Measurements from ENCODE around the gene PXMP2.
"Not testable (repeated sequence)": the region's sequence is repeated elsewhere in the genome, so short reads cannot be mapped to it uniquely, and the experiment has no call there.

The PXMP2 gene

DNA sequence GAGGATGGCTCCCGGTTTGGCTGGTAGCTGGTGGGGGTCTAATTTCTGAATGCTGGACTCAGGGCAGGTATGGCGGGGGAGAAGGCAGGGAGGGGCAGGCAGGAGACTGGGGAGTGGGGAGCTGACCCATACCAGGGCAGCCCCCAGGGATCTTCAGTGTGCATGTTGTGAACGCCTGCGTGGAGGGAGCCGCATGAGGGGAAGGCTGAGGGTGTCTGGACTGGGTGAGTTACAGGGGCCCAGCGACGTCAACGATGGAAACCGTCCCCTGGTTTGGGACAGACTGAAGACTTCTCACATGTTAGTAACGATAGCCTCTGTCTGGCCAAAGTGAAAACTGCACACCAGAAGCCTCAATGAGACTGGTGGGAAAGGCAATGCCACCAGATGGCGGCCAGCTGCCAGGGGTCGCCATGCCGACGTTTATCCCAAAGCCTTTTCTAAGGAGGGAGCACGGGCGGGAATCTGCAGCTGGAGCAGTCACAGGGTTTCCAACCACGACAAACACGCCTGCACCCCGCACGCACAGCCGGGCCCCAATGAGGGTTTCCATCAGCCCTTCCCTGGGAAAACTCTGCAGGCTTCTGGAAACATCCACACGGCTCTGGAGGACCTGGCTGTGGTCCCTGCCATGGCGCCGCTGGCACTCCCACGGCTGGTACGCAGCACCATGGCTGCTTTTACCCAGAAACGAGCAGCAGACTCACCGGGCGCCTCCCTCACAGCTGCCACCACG, 37.3 kb downstream of the PXMP2 start:
- no peak for FAIRE-seq

DNA sequence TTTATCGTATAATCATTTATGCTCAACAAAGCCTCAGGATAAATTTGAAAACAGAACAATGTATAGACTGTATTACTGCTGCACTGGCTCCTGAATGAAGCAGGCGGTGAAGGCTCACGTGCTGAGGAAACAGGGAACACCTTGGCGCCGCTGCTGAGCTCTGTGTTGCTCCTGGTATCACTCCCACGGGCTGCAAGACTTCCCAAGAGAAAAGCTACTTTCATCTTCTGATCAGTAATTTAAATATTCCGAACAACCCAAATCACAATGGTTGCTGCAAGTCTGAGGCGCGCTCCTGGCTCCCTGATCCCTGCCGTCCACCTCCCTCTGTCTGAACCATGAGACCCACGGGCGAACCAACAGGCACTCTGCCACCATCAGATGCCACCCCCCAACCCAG, 39.0 kb downstream of the PXMP2 start:
- FAIRE-seq, result no peak

DNA sequence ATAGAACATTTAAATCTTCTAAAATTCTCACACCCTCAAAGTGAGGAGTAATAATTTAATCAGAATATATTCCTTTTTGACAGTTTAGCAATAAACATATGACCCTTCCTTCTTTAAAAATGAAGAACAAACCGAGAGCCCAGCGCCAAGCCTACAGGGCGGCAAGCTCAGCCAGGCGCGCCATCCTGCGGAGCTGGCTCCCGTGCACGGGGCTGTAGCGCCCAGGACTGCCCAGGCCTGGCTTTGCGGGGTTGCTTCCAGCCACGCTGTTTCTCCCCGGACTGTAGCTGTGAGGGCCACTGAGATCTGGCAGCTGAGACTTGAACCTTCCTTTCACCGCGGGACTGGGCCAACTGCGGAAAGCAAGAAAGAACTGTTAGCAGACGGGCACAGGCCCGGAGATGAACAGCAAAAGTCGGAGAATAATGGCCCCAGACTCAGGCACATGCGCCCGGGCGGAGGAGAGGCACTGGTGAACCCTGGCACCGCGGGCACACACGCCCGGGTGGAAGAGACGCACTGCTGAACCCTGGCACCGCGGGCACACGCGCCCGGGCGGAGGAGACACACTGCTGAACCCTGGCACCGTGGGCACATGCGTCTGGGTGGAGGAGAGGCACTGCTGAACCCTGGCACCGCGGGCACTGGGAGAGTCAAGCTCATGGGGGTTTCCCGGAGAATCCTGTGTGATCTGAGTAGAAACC, 39.9 kb downstream of the PXMP2 start:
- FAIRE-seq, result no peak

DNA sequence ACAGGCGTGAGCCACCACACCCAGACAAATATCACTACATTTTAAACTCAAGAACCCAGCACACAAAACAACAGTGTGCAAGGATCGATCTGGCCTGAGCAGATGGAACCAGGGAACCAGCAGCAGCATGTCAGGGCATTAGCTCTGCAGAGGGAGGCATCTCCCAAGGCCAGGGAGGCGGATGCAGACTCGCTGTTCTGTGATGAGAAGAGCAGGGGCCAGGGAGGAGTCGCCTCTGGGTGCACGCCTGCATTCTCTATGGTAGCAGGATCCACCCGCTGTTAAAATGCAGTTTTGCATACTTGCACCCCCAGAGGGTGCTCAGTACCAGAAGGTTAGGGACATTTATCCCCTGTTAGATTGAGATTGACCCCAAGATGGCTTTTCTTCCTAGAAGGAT, 41.1 kb downstream of the PXMP2 start:
- FAIRE-seq, result no peak

DNA sequence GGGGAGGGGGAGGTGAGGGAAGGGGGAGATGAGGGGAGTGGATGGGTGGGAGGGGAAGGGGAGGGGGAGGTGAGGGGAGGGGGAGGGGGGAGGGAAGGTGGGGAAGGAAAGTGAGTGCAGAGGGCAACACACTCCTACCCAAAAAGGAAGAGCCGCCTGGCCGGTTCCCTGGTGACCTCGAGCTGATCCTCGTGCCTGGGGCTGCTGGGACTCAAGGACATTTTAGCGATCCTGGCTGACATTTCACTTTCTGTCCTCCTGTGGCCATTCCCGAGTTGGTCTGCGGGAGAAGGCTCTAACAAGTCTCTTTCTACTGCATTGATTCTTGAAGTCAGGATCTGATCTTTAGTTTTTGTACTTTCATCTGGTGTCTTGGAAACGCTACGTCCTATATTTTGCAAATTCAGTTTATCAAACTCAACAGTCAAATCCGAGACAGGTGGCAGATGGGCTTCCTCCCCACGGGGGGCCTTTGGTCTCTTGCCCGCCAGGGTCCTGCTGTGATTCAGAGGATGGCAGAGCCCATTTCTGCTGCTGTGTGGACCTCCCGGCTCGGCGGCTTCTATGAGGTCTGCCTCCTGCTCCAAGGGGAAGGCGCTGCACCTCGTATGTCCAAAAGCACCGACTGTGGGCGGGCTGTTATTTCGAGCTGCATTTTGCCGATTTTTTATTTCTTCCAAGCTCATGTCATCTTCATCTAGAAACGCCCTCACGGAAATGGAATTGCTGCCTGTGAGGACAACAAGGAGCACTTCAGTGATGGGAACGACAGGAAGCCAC, 42.3 kb downstream of the PXMP2 start:
- FAIRE-seq, result no peak

DNA sequence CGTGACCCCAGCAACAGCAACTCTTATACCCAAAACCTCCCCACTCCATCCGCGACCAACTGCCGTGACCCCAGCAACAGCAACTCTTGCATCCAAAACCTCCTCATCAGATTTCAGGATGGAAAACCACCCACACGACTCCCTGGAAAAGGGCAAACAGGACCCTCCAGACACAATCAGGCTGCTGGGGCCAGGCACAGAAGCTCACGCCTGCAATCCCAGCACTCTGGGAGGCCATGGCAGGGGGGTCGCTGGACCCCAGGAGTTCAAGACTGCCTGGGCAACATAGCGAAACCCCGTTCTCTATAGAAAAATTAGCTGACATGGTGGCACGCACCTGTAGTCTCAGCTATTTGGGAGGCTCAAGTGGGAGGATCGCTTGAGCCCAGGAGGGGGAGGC, 43.0 kb downstream of the PXMP2 start:
- FAIRE-seq, result no peak

DNA sequence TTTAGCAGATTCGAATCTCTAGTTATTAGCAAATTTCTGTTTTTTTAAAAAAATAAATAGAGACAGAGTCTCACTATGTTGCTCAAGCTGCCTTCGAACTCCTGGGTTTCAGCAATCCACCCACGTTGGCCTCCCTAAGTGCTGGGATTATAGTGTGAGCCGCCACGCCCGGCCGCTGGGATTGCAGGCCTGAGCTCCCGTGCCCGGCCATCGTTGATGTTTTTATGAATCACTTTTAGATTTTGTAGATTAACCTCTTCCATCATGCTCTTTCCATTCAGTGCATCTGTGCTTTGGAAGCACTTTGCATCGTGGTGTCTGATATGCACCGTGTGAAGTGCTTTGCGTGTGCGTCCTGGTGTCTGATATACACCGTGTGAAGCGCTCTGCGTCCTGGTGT, 44.2 kb downstream of the PXMP2 start:
- no peak for FAIRE-seq

DNA sequence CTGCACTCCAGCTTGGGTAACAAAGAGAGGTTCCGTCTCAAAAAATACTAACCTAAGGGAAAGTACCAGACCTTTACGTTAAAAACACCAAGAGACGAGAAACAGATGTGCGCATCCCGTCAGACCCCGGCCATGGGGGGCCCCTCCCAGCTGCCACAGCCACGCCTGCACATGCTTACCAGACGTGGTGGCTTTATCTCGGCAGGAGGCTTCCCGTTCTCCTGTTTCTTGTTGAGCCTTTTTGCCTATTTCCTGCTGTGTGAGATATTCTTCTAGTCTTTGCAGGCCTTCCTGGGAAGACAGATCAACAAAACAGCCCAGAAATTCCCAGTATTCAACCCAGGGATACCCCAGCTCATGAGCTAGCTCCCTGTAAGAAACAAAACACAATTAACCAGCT, 46.8 kb downstream of the PXMP2 start:
- no peak for FAIRE-seq

DNA sequence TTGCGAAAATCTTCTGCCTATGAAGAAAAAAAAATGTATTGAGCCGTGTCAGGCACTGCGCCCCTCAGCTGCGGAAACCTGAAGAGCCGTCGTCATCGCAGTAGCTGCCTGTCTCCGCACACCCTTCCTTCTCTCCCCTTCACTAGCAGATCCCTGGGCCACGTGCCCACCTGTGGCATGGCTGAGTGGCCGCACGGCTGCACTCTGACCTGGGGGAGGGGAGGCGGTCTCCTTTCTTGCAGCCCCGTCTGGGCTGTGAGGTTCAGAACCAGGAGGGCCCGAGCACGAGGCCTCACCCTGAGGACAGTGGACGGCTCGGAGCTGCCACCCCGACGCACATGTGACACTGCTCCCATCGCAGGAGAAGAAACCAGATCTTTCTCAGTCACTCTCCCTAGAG, 48.1 kb downstream of the PXMP2 start:
- no peak for FAIRE-seq

DNA sequence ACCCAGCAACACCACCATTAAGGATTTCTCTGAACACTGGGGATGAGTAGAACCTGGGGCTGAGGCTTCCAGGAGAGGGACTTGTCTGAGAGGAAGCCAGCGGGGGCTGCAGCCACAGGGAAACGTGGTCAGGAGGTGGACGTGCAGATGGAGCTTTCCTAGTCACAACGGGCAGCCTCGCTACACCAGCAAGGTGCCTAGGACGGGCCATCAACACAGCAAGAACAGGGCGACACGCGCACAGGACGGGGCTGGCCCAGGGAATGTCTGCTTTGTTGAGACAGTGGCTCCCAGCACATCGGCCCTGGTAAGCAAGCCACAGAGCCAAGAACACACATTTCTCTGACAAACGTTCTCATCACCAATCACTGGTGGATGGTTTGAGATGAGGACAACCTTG, 49.0 kb downstream of the PXMP2 start:
- no peak for FAIRE-seq

DNA sequence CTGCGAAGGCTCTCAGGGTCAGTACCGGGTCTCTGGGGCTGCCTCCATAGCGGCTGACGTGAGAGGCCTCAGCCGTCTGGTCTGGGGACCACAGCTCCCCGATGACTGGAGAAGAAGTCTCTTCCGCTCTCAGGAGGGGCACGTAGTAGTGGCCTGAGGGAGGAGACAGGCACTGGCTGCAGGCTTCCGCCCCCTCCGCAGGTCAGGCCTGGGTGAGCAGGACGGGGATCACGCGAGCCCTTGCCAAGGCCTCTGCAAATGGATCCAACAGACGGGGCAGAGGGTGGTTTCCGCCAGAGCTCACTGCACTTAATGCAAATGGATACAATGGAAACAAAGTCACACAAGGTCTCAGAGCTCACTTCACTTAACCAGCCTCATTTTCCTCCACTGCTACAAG, 49.5 kb downstream of the PXMP2 start:
- FAIRE-seq, result no peak

DNA sequence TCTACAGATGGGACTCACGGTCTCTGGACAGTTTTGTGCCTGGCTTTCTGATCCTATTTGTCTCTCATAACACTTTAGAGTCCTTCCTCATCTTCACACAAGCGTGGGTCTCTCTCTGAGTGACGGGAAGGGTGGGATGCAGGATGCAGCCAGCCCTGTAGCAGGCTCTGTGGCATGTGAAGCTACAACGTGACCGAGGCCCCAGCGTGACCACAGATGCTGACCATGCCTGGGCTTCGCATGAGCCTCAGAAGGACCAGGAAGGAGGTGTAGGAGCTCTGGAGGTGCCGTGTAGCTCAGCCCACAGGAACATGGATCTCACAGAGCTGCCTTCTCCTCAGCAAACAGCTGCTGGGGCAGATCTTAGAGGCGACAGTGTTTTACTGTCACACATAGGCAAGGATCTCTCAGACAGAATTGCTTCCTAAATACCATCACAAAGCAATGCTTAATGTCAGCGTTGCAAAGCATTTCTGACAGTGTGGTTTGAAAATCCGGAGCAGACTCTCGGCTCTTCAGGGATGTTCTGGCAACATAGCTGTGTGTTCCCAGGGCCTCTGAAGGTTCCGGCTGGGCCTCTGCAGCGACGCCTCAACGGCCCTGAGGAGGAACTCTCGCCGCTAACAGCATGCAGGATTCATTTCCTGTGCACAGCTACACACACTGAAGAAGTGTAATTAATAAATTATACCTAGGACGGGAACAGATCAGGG, 52.4 kb downstream of the PXMP2 start:
- FAIRE-seq, result no peak

DNA sequence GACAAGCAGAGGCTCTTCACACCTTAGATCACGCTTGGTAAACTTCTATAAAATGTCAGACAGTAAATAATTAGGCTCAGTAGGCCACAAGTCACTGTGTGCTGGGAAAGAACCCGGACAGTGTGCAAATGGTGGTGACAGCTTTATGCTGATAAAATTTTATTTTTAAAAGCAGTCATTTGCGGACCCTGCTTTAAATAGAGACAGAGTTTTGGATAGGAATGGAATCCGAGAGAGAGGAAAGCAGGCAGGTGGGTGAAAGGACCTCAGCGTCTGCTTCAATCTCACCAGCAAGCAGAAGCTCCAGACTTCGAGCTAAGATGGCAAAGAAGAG, 52.9 kb downstream of the PXMP2 start:
- no peak for FAIRE-seq

DNA sequence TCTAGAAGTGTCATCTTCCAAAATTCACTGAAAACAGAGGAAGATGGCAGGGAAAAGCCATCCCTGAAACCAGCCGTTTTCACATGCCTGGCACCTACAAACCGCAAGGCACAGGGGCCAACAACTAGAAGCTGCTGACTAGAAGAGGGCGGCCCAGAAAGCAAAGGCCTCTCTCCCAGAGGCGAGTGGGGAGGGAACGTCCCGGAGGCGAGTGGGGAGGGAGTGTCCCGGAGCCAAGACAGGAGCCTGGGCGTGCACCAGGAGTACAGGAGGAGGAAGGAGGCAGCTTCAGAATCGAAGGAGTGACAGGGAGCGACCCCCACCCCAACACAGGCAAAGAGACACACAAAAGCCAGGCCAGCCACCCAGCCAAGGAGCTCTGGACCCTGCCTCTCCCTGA, 53.3 kb downstream of the PXMP2 start:
- no peak for FAIRE-seq

DNA sequence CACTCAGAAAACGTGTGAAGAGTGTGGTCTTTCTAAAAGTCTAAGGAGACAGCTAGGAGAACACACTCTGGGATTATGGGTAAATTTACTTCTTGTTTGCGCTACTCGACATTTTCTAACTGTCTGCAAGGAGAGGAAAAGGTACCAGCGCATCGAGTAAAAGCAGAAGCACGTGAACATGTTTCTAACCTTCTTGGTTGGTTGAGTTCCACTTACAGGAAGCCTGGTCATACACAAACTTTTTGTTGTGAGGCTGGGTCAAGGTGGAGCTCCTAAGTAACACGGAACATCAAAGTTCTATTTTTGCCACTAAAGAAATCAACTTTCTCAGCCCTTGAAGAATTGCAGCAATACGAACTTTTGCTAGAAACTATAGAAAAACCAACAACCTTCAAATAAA, 54.2 kb downstream of the PXMP2 start:
- FAIRE-seq, result no peak

DNA sequence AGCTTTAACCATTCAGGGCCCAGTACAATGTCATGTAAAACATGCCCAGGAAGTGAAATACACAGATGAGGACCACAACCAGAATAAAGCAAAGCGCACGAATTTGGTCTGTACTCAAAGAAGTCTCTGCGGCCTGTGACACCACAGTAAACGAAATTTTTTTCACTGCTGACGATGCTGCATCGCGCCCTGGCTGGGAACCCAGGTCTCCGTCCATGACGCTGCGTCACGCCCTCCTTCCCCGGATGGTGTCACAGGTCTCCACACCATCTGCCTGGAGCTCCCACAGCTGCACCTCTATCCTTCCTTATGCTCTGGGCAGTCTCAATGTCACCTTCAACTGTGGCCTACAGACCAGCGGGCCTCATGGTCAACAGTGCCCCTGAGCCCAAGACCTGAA, 56.4 kb downstream of the PXMP2 start:
- no peak for FAIRE-seq

DNA sequence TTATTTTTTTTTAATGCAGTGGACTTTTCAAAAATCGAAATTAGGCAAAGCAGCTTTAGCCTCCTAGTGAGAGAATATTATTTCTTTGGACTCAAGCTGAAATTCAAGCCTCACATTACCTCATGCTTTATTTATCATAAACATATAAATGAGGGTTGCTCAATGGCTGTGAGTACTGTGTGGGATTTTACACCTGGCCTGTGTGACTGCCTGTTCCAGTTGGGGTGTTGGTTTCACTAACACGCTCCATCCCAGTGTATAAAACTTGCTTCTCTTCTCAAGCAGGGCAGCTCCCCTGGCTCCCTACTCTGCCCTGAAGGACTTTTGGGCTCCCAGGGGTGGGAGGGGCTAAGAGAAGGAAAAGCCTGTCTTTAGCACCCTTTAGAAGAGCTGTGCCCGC, 59.2 kb downstream of the PXMP2 start:
- FAIRE-seq, result no peak

DNA sequence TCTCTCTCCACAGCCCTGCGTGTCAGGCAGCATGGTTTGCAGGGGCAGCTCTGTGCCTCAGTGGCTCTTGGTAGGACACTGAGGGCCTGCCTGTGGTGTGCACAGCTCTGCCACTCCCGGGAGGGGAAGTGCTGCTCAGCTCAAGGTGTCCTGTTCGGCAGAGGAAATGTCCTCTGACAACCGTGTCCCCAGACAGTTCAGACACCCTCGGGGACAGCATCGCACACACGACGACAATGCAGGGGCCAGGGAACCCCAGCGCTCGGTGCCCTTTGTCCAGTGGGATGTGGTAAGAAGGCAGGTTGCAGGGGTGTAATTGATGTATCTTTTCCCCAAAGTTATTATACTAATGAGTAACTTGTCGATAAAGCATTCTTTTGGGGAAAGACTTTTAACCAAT, 60.0 kb downstream of the PXMP2 start:
- no peak for FAIRE-seq

DNA sequence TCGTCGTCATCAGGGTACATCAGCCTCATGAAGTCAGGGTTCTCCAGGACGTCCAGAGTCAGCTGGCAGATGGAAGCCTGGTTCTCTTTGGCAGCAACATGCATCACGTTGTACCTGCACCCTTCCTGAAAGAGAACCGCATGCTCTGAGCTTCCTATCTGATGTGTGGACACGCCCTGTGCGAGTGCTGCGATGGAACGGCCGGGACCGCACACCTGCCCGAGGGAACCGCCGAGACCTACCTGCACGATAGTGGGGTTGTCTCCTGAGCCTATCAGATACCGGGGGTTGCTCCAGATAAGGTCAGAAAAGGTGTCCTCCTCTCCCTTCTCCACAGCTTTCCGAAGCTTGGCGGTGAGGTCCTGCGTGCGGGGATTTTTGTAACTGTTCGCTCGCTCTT, 60.5 kb downstream of the PXMP2 start:
- FAIRE-seq, result no peak

DNA sequence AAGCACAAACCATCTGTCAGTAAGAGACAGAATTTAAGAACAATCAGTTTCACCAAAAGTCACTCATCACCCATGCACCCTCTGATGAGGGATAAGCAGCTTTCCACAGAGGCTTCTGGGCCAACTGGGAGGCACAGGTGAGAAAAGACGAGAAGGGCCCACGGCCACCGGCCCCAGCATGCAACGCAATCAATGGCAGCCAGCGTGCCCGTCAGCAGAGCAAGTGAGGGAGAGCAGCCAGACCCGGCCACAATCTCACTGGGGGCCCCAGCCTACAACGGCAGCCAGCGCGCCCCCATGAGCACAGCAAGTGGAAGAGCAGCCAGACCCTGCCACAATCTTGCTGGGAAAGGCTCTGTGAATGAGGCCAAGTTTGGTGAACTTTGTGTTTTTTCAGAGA, 60.9 kb downstream of the PXMP2 start:
- no peak for FAIRE-seq

DNA sequence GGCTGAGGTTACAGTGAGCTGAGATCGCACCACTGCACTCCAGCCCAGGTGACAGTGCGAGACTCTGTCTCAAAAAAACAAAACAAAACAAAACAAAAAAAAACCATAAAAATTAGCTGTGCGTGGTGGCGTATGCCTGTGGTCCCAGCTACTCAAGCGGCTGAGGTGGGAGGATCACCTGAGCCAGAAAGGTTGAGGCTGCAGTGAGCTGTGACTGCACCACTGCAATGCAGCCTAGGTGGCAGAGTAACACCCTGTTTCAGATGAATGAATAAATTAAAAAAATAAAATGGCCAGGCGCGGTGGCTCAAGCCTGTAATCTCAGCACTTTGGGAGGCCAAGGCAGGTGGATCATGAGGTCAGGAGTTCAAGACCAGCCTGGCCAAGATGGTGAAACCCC, 66.3 kb downstream of the PXMP2 start:
- not testable (repeated sequence) for FAIRE-seq

DNA sequence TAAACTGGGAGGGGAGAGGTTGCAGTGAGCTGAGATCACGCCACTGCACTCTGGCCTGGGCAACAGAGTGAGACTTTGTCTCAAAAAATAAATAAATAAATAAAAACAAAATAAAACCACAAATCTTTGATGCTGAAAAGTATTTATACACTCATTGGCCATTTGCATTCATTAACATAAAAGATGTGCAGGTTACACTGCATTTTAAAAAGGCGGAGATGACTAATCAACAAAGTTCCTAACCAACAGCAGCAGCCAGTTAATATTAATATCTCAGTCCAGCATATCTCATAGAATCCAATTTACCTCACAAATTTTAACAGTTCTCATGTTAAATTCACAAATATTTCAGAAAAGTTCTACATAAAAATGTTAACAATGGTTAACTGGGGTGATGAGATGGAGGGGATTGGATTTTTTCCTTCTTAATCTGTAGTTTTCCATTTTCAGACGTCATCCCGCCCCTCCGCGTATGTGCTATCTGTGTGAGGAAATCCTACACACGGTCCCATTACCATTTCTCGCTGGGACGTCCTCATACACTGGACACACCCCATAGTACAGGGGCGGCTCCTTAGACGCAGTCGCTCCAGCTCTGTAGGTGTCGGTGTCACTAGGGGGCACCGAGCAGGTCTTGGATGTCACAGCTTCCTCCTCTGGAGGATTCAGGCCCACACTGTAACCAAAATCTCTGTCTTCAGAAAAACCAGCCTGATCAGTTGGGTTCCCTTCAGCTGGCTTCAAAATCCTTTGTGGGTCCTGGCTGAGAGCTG, 67.0 kb downstream of the PXMP2 start:
- no peak for FAIRE-seq

All from A204.1 (cell line).